ENCODE results near the gene MARVELD3. TPM values are rescaled to one million over a fixed set of nuclear protein-coding genes. Genes with fewer than 3 reads are reported as not detected.
"Not testable (repeated sequence)": the region's sequence is repeated elsewhere in the genome, so short reads cannot be mapped to it uniquely, and the experiment has no call there.

Gene MARVELD3
- total RNA-seq, 2 donors from 2014 or later = 11.4 to 20.0 TPM

DNA sequence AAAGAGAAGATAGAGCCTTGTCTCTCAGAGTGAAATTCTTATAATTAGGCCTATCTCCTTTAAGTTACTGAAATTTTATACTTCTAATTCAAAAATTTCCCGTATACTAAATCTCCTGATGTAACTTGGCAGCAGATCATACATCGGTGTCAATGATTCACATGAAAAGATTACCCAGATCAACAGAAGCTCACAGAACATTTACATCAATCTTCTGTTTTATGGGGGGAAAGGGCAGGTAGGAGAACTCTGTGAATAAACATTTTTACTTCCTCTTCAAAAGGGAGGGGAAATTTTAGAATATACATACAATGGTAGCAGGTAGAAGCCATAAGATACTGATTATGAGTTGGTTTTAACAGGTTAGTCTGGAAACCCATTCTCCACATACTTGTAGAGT lies 55.4 kb downstream of the MARVELD3 start:
- H3K4me1 ChIP-seq (replicated peaks) = no peaks in the 10 kb centered on the region
- TF ChIP-seq, protein P1, sequence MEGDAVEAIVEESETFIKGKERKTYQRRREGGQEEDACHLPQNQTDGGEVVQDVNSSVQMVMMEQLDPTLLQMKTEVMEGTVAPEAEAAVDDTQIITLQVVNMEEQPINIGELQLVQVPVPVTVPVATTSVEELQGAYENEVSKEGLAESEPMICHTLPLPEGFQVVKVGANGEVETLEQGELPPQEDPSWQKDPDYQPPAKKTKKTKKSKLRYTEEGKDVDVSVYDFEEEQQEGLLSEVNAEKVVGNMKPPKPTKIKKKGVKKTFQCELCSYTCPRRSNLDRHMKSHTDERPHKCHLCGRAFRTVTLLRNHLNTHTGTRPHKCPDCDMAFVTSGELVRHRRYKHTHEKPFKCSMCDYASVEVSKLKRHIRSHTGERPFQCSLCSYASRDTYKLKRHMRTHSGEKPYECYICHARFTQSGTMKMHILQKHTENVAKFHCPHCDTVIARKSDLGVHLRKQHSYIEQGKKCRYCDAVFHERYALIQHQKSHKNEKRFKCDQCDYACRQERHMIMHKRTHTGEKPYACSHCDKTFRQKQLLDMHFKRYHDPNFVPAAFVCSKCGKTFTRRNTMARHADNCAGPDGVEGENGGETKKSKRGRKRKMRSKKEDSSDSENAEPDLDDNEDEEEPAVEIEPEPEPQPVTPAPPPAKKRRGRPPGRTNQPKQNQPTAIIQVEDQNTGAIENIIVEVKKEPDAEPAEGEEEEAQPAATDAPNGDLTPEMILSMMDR (IDR thresholded peaks at IDR 0.05) = no peak
- TF ChIP-seq POLR2A (IDR thresholded peaks at IDR 0.05) (no peak), POLR2AphosphoS5 (IDR thresholded peaks at IDR 0.05) (no peak)
- intact Hi-C loops (cut with DNase I) = no loop called here
- peaks cover 0 to 4% of the 10 kb centered on the region in 2 donors for H3K36me3 ChIP-seq
- no peak overlapping the region for H3K27ac ChIP-seq
- no peak for DNase-seq (ENCODE audit: low spot score)
- no peaks in the 10 kb centered on the region for H3K27me3 ChIP-seq (replicated peaks; ENCODE audit: insufficient read depth)
- no peak overlapping the region for H3K4me3 ChIP-seq
- WGBS = 66% methylated on average over 2 of the region's 2 CpGs
- no peaks in the 10 kb centered on the region for H3K9me3 ChIP-seq

GRCh38 chr16:71684280-71684679 lies 58.3 kb downstream of the MARVELD3 start:
- H3K36me3 ChIP-seq; intact Hi-C loops (cut with DNase I); H3K27ac ChIP-seq; DNase-seq (ENCODE audit: low spot score); H3K4me1 ChIP-seq (replicated peaks); H3K27me3 ChIP-seq (replicated peaks; ENCODE audit: insufficient read depth); H3K9me3 ChIP-seq; H3K4me3 ChIP-seq: not testable (repeated sequence)
- 95% methylated on average over 12 of the region's 12 CpGs for WGBS

Small RNA genes within 50 kb of the gene (small RNA-seq; reads per million reads assigned to genes)
- gene RNU6-208P = 0 reads per million in 2 donors

Other genes with a start within 250 kb of the MARVELD3 start
- 1 to 10 TPM in 1 of 2 donors, not detected in 1; 3.9 TPM for gene TLE7, start 184.1 kb upstream of the MARVELD3 start, total RNA-seq
- gene ZNF23, start 163.9 kb upstream of the MARVELD3 start, total RNA-seq = 1 to 10 TPM; 6.1 to 6.8 TPM
- gene ZNF19, start 136.9 kb upstream of the MARVELD3 start, total RNA-seq = 10 to 100 TPM in 1 of 2 donors, 1 to 10 TPM in 1; 5.3 to 11.5 TPM
- 1 to 10 TPM in 1 of 2 donors, under 1 TPM in 1; 0.18 to 1.2 TPM for gene CHST4, start 99.8 kb upstream of the MARVELD3 start, total RNA-seq
- under 1 TPM in 1 of 2 donors, not detected in 1; 0.17 TPM for gene TAT, start 49.1 kb upstream of the MARVELD3 start, total RNA-seq
- 10 to 100 TPM in 1 of 2 donors, 1 to 10 TPM in 1; 5.0 to 21.2 TPM for gene PHLPP2, start 98.5 kb downstream of the MARVELD3 start, total RNA-seq
- 10 to 100 TPM; 68.0 to 94.6 TPM for gene AP1G1, start 182.7 kb downstream of the MARVELD3 start, total RNA-seq
- 10 to 100 TPM; 17.7 to 35.8 TPM for gene ATXN1L, start 219.8 kb downstream of the MARVELD3 start, total RNA-seq